ENCODE data around the gene FRMD3. TPM values are rescaled to one million over a fixed set of nuclear protein-coding genes. Genes with fewer than 3 reads are reported as not detected.

Gene FRMD3
- 0.94 and 5.3 TPM in 2 replicates for total RNA-seq (ENCODE audit: low replicate concordance)

DNA sequence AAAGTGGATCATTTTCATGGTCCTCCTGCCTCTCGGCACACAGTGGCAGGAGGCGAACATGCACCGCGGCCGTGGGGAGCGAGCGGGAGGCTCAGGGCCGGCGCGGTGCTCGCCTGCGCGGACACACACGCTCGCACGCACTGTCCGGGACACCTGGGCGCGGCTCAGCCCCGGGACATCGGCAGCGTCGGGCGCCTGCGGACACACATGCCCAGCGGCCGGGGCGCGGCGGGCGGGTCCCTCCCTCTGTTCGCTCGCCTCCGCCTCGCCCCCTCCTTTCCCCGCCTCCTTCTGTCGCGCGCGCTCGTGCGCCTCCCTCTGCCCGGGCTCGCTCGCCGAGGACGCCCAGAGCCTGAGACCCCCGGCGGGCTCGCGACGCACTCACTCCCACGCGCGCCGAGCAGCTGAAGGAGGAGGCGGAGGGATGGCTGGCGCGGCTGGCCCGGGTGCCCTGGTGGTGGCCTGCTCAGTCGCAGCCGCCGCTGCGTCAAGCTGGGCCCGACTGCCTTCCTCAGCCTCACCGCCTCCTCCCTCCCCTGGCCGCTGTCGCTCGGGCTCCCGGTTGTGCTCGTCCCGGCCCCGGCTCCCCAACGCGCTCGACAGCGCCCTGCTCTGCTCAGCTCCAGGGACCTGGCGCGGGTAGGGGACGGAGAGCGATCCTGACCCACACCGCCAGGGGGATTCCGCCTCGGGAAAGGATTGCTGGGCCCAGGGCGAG is at the start of gene FRMD3:
Gene FRMD3, minus strand, starts transcription at position 230 of the 718 bp plus-strand sequence. Its CDS starts 170 bp downstream, at position 60.

Other genes with a start within 250 kb of the FRMD3 start
- 3.7 and 4.1 TPM in 2 replicates for gene IDNK, start 84.7 kb upstream of the FRMD3 start, total RNA-seq (ENCODE audit: low replicate concordance)
- gene UBQLN1, start 169.6 kb upstream of the FRMD3 start, total RNA-seq (ENCODE audit: low replicate concordance): 53.6 and 109 TPM in 2 replicates

All from smooth muscle cell of the coronary artery (primary cell).